GM23338 (cell line): ENCODE results near the gene FIGN. TPM values are rescaled to one million over a fixed set of nuclear protein-coding genes. Genes with fewer than 3 reads are reported as not detected.

Experiments
- ATAC-seq: fragments of 200-7000 bp; cut with Tn5 transposase; 3 replicates; pipeline ENCODE4 v1.9.1; 2020
- DNase-seq: peaks from one replicate; pipeline ENCODE4 v3.0.0-alpha.2; 2015; ENCODE audit warnings: low spot score
- H2AFZ ChIP-seq: fragments of 200-600 bp; sonication (generic); 2 replicates; pipeline ENCODE4 v1.8.0; 2016; ENCODE audit warnings: antibody characterized with exemption, mild to moderate bottlenecking, moderate library complexity
- H3F3A ChIP-seq: fragments of 200-600 bp; sonication (generic); replicated peaks from 2 replicates; pipeline ENCODE4 v1.8.0; 2017; ENCODE audit warnings: antibody characterized with exemption, mixed run types, low read depth
- H3K27ac ChIP-seq: fragments of 200-600 bp; sonication (generic); 2 replicates; pipeline ENCODE4 v1.6.1; 2016; ENCODE audit warnings: low read depth
- H3K27me3 ChIP-seq: fragments of 200-600 bp; sonication (generic); 2 replicates; pipeline ENCODE4 v1.8.0; 2016; ENCODE audit warnings: mild to moderate bottlenecking, mixed run types, moderate library complexity; ENCODE audit not compliant: insufficient read depth
- H3K36me3 ChIP-seq: fragments of 200-600 bp; sonication (generic); 2 replicates; pipeline ENCODE4 v1.8.0; 2016; ENCODE audit warnings: mild to moderate bottlenecking; ENCODE audit not compliant: insufficient read depth
- H3K4me1 ChIP-seq: fragments of 200-600 bp; sonication (generic); 2 replicates; pipeline ENCODE4 v1.8.0; 2016; ENCODE audit warnings: mild to moderate bottlenecking, moderate library complexity; ENCODE audit not compliant: insufficient read depth
- H3K4me2 ChIP-seq: fragments of 200-600 bp; sonication (generic); 2 replicates; pipeline ENCODE4 v1.7.1; 2017; ENCODE audit warnings: mixed run types
- H3K4me3 ChIP-seq: fragments of 200-600 bp; sonication (generic); 2 replicates; pipeline ENCODE4 v1.6.1; 2016; ENCODE audit warnings: mixed run types
- H3K79me2 ChIP-seq: fragments of 200-600 bp; sonication (generic); replicated peaks from 2 replicates; pipeline ENCODE4 v1.8.0; 2017; ENCODE audit warnings: mild to moderate bottlenecking; ENCODE audit not compliant: insufficient read depth
- H3K9me2 ChIP-seq: fragments of 200-600 bp; sonication (generic); 2 replicates; pipeline ENCODE4 v1.8.0; 2017; ENCODE audit not compliant: insufficient read depth
- H4K20me1 ChIP-seq: fragments of 200-600 bp; sonication (generic); replicated peaks from 2 replicates; pipeline ENCODE4 v1.8.0; 2017; ENCODE audit warnings: mild to moderate bottlenecking; ENCODE audit not compliant: insufficient read depth
- H3K27ac Mint-ChIP-seq: 2 replicates; pipeline ENCODE4 v1.8.0; 2020; ENCODE audit warnings: inconsistent platforms, mild to moderate bottlenecking, moderate library complexity, mixed read lengths
- H3K27me3 Mint-ChIP-seq: 3 replicates; pipeline ENCODE4 v1.8.0; 2022; ENCODE audit warnings: low read depth, mild to moderate bottlenecking, moderate library complexity, mixed read lengths, inconsistent platforms; ENCODE audit not compliant: insufficient read depth, poor library complexity
- H3K36me3 Mint-ChIP-seq: 3 replicates; pipeline ENCODE4 v1.8.0; 2021; ENCODE audit warnings: low read depth, mild to moderate bottlenecking, inconsistent platforms, moderate library complexity, mixed read lengths
- H3K4me1 Mint-ChIP-seq: 3 replicates; pipeline ENCODE4 v1.8.0; 2020; ENCODE audit warnings: mild to moderate bottlenecking, inconsistent platforms, mixed read lengths
- H3K4me3 Mint-ChIP-seq: 3 replicates; pipeline ENCODE4 v1.8.0; 2021; ENCODE audit warnings: moderate library complexity, mild to moderate bottlenecking, inconsistent platforms, mixed read lengths
- H3K9me3 Mint-ChIP-seq: 3 replicates; pipeline ENCODE4 v1.8.0; 2020; ENCODE audit warnings: moderate library complexity, mild to moderate bottlenecking, inconsistent platforms, mixed read lengths
- CREB1 ChIP-seq: fragments of 250-450 bp; sonication (Bioruptor Pico); IDR thresholded peaks from 2 replicates; pipeline ENCODE4 v1.5.0; 2020; ENCODE audit warnings: low read depth, mild to moderate bottlenecking, moderate library complexity
- CTCF ChIP-seq, 2 experiments: fragments of 200-600 bp in 1 of 2; sonication (generic) in 1 of 2; conservative IDR thresholded peaks; 2 replicates each; pipeline versions ENCODE4 v1.5.1 to v1.6.1; 2016 to 2017; ENCODE audit warnings: antibody characterized with exemption in 2 of 2, low read depth in 2 of 2, mild to moderate bottlenecking in 2 of 2, moderate library complexity in 1 of 2
- ETS1 ChIP-seq: IDR thresholded peaks from 2 replicates; pipeline ENCODE4 v1.6.1; 2016; ENCODE audit warnings: antibody characterized with exemption
- EZH2phosphoT487 ChIP-seq: fragments of 200-600 bp; sonication (generic); IDR thresholded peaks from one replicate; pipeline ENCODE4 v1.8.1; 2018; ENCODE audit warnings: antibody characterized with exemption; ENCODE audit not compliant: unreplicated experiment
- POLR2AphosphoS5 ChIP-seq: IDR thresholded peaks from 2 replicates; pipeline ENCODE4 v1.6.1; 2016; ENCODE audit warnings: antibody characterized with exemption, low read depth
- REST ChIP-seq: IDR thresholded peaks from one replicate; pipeline ENCODE4 v1.6.1; 2018; ENCODE audit warnings: antibody characterized with exemption; ENCODE audit not compliant: unreplicated experiment
- STAT1 ChIP-seq: IDR thresholded peaks from one replicate; pipeline ENCODE4 v1.6.1; 2016; ENCODE audit warnings: antibody characterized with exemption; ENCODE audit not compliant: unreplicated experiment
- ZNF114 ChIP-seq: fragments of 250-450 bp; sonication (Bioruptor Pico); IDR thresholded peaks from 2 replicates; pipeline ENCODE4 v1.5.0; 2020; ENCODE audit warnings: mild to moderate bottlenecking, moderate library complexity
- ZNF331 ChIP-seq: fragments of 250-450 bp; sonication (Bioruptor Pico); IDR thresholded peaks from 2 replicates; pipeline ENCODE4 v1.5.0; 2020; ENCODE audit warnings: low read depth, mild to moderate bottlenecking, moderate library complexity
- polyA plus RNA-seq: library from polyadenylated mRNA; unstranded; fragments of >200 nt; fragmentation: Nextera tagmentation; extraction: Ambion mirVana; gene quantifications from 2 replicates; pipeline ENCODE4 v1.2.1, GENCODE V29; 2016
- total RNA-seq: library from RNA; depleted of rRNA; stranded (reverse); fragments of >200 nt; shearing (Covaris generic); gene quantifications from 2 replicates; pipeline ENCODE4 v1.2.3, GENCODE V29; 2014

The FIGN gene
- total and polyA plus RNA-seq, 2 experiments from 2014 or later = 17.2 to 23.6 TPM

GRCh38 chr2:163592954-163593622 lies 142.7 kb downstream of the FIGN start:
- no peak overlapping the region for H2AFZ ChIP-seq
- H3K27me3 ChIP-seq = no peaks in the 10 kb centered on the region
- Mint-ChIP-seq H3K36me3 (no peaks in the 10 kb centered on the region), H3K4me3 (no peak overlapping the region), H3K4me1 (peaks cover 42% of the 10 kb centered on the region), H3K9me3 (no peaks in the 10 kb centered on the region), H3K27me3 (peaks cover under 1% of the 10 kb centered on the region), H3K27ac (peak overlapping the region; percentile 56; the same call in 1 of the 2 replicates)
- DNase-seq = peak; percentile 31
- peak; percentile 83 for ATAC-seq
- H3K9me2 ChIP-seq = no peaks in the 10 kb centered on the region
- H3F3A ChIP-seq = no peaks in the 10 kb centered on the region
- no peaks in the 10 kb centered on the region for H3K36me3 ChIP-seq
- H3K4me3 ChIP-seq = no peak overlapping the region
- H3K27ac ChIP-seq = no peak overlapping the region
- peaks cover 35% of the 10 kb centered on the region for H3K4me1 ChIP-seq
- 0 out of 2 replicates have a peak overlapping the region, but pooled peaks have one; percentile 19 for H3K4me2 ChIP-seq
- no peaks in the 10 kb centered on the region for H4K20me1 ChIP-seq
- TF ChIP-seq CTCF (conservative IDR thresholded peaks at IDR 0.05; ENCODE audit: low read depth in 2 of 2) = peak; percentile 27 to 44; a peak in 3 of 4 replicates
- TF ChIP-seq CREB1 = no peak
- H3K79me2 ChIP-seq = no peaks in the 10 kb centered on the region

GRCh38 chr2:163591461-163591860 lies 144.3 kb downstream of the FIGN start:
- Mint-ChIP-seq H3K36me3 (no peaks in the 10 kb centered on the region), H3K9me3 (no peaks in the 10 kb centered on the region), H3K27ac (no peak overlapping the region), H3K27me3 (peaks cover 2% of the 10 kb centered on the region), H3K4me1 (peaks cover 34% of the 10 kb centered on the region), H3K4me3 (no peak overlapping the region)
- ATAC-seq = no peak
- no peak for DNase-seq
- Histone ChIP-seq H2AFZ (no peak overlapping the region), H3K27ac (no peak overlapping the region), H3K9me2 (no peaks in the 10 kb centered on the region), H3K4me3 (no peak overlapping the region), H3K4me2 (no peak overlapping the region), H3K27me3 (no peaks in the 10 kb centered on the region), H4K20me1 (no peaks in the 10 kb centered on the region), H3K36me3 (no peaks in the 10 kb centered on the region), H3K4me1 (peaks cover 28% of the 10 kb centered on the region), H3F3A (no peaks in the 10 kb centered on the region), H3K79me2 (no peaks in the 10 kb centered on the region)
- TF ChIP-seq POLR2AphosphoS5 = no peak
- no peak for TF ChIP-seq ZNF114
- no peak for TF ChIP-seq REST
- no peak for TF ChIP-seq ZNF331 (CRISPR knock-in tag)
- TF ChIP-seq STAT1 = no peak
- TF ChIP-seq ETS1 = no peak
- TF ChIP-seq CREB1 = no peak
- no peak for TF ChIP-seq CTCF (conservative IDR thresholded peaks at IDR 0.05; ENCODE audit: low read depth in 2 of 2)
- no peak for TF ChIP-seq EZH2phosphoT487
